HG03280 (cell line): ENCODE data around the gene ADSL.

Source experiments
- ATAC-seq: cut with Tn5 transposase; IDR thresholded peaks from one replicate; pipeline ENCODE4 v1.9.1; 2021; ENCODE audit warnings: mild to moderate bottlenecking, moderate library complexity; ENCODE audit not compliant: unreplicated experiment

The ADSL gene

DNA sequence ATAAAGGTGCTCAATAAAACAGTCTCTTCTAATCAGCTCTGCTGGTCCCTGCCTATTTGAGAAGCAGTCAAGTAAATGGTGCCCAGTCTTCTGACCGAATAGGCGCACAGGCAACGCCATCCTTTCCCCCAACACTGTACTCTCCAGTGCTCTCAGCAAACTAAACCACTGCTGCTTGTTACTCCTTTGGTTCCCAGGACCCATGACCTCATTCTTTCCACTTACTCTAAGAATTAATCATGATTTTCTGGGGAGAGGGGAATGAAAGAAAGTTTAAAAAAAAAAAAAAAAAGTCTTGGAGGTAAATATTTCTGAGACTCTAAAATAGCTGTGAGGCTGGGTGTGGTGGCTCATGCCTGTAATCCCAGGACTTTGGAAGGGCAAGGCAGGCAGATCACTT lies 87.8 kb downstream of the ADSL start:
- ATAC-seq, result no peak

DNA sequence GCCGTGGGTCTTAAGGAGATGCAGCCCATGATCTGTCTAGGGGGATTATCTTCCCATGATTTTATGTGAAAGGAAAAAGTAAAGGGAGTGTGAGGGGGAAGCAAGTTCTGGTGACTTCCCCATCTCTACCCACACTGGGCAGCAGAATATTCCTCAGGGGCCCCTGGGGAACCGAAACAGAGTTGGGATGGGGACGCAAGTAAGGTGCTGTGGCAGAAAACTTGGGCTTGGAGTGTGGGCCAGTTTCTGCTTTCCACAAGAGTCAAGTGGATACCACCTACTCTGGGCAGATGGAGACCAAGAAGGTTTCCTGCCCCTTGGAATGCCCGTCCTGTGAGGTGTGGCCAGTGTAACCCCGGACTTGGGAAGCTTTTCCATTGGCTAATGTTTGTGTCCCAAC lies 88.4 kb downstream of the ADSL start:
- no peak for ATAC-seq

DNA sequence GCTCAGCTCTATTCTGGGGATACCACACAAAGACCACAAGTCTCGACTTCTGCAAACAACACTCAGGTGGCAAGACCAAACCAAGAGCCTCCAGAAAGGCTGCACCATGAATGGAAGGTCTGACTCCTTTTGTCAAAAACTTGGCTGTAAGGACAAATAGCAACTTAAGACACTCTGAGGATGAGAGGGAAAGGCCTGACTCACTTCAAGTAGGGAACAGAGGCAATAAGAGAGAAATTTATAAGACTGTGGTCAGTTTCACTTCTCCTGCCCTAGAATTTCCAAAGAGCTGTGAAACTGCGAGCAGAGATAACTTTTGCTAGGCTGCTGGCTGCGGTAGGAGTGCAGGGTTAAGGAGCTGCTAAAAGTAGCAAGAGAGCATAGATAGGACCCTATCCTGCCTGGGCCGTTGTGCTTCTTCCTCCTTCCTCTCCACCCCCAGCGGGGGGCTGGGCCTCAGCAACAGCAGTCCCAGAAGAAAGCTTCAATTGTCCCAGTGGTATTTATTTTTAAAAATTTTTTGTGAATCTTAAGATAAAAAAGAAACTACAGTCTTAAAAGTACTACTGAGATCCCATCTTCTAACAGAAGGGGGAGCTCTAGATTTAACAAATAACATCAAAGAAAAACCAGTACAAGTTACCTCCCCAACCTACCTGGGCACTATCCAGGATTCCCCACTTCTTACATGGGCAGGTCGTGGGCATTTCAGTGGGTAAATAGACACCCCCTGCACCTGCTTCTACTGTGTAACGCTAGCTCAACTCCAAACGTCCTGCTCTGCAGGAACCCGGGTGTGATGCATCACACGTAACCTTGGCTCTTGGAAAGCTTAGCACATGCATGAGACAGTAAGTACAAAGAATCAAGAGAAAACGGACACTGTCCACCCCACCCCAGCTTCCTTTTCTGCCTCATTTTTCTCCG lies 90.5 kb downstream of the ADSL start:
- ATAC-seq, result peak; percentile 62
